ENCODE data around the gene CORO2B. TPM values are rescaled to one million over a fixed set of nuclear protein-coding genes. Genes with fewer than 3 reads are reported as not detected.

The CORO2B gene
- total and polyA plus RNA-seq, 5 donors, result 5.8 to 13.7 (median 11.1) TPM

GRCh38 chr15:68732451-68732850, 153.7 kb downstream of the CORO2B start:
- Histone ChIP-seq H3K4me1 (ENCODE audit: control insufficient read depth, insufficient read depth, low read length) (peaks cover 14% of the 10 kb centered on the region), H3K4me3 (ENCODE audit: low read length) (no peak overlapping the region), H3K27ac (ENCODE audit: low read length) (no peak overlapping the region), H3K9me3 (ENCODE audit: control insufficient read depth, low read length) (no peaks in the 10 kb centered on the region), H3K27me3 (ENCODE audit: control insufficient read depth, insufficient read depth) (no peaks in the 10 kb centered on the region)
- intact Hi-C loops (cut with DNase I), result loop anchor here in 2 of 4 donors (5.0 to 10.0 kb wide), 2 partner anchors 92 to 145 kb away; partner anchors contain the start of gene ANP32A (in 1 of the 2)
- DNase-seq (no peak), ATAC-seq (no peak)
- 98% methylated on average over 2 of the region's 2 CpGs for WGBS

DNA sequence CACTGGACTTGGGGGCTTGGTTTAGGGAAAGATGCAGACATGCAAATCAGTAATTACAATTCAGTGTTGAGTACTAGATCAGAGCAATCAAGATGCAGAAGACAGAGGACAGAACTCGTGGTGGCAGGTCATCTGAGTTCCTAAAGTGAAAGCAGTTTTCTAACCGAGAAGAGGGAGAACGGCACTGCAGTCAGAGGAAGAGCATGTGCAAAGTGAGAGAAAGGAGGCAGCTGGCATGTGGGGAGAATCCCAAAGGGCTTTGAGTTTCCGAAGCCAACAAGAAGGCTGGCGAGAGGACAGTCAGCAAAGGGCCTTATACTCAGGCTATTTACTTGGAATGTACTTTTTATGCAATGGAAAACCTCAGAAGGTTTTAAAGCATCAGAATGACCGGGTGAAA, 154.9 kb downstream of the CORO2B start:
- Histone ChIP-seq H3K9me3 (ENCODE audit: control insufficient read depth, low read length) (no peaks in the 10 kb centered on the region), H3K4me3 (ENCODE audit: low read length) (no peak overlapping the region), H3K4me1 (ENCODE audit: control insufficient read depth, insufficient read depth, low read length) (peaks cover 10% of the 10 kb centered on the region), H3K27me3 (ENCODE audit: control insufficient read depth, insufficient read depth) (no peaks in the 10 kb centered on the region), H3K27ac (ENCODE audit: low read length) (no peak overlapping the region)
- 13% methylated on average over 6 of the region's 6 CpGs for WGBS
- intact Hi-C loops (cut with DNase I), result loop anchor here in 2 of 4 donors (5.0 to 10.0 kb wide), 2 partner anchors 91 to 144 kb away; partner anchors contain the start of gene ANP32A (in 1 of the 2)
- ATAC-seq, result no peak
- no peak for DNase-seq

GRCh38 chr15:68734352-68734751, 155.6 kb downstream of the CORO2B start:
- H3K27ac ChIP-seq (ENCODE audit: low read length), result no peak overlapping the region
- no peaks in the 10 kb centered on the region for H3K27me3 ChIP-seq (ENCODE audit: control insufficient read depth, insufficient read depth)
- H3K4me3 ChIP-seq (ENCODE audit: low read length), result no peak overlapping the region
- intact Hi-C loops (cut with DNase I), result loop anchor here in 2 of 4 donors (5.0 to 10.0 kb wide), 2 partner anchors 90 to 143 kb away; partner anchors contain the start of gene ANP32A (in 1 of the 2)
- peaks cover 10% of the 10 kb centered on the region for H3K4me1 ChIP-seq (ENCODE audit: control insufficient read depth, insufficient read depth, low read length)
- ATAC-seq (no peak), DNase-seq (no peak)
- no peaks in the 10 kb centered on the region for H3K9me3 ChIP-seq (ENCODE audit: control insufficient read depth, low read length)

- Histone ChIP-seq H3K4me3 (ENCODE audit: low read length) (no peak overlapping the region), H3K27me3 (ENCODE audit: control insufficient read depth, insufficient read depth) (no peaks in the 10 kb centered on the region), H3K4me1 (ENCODE audit: control insufficient read depth, insufficient read depth, low read length) (peaks cover 10% of the 10 kb centered on the region), H3K9me3 (ENCODE audit: control insufficient read depth, low read length) (no peaks in the 10 kb centered on the region), H3K27ac (ENCODE audit: low read length) (no peak overlapping the region)
- DNase-seq, result no peak
- intact Hi-C loops (cut with DNase I), result loop anchor here in 2 of 4 donors (5.0 to 10.0 kb wide), 2 partner anchors 90 to 142 kb away; partner anchors contain the start of gene ANP32A (in 1 of the 2)
- ATAC-seq, result no peak
Measured at GRCh38 chr15:68734881-68735280, 156.1 kb downstream of the CORO2B start.

DNA sequence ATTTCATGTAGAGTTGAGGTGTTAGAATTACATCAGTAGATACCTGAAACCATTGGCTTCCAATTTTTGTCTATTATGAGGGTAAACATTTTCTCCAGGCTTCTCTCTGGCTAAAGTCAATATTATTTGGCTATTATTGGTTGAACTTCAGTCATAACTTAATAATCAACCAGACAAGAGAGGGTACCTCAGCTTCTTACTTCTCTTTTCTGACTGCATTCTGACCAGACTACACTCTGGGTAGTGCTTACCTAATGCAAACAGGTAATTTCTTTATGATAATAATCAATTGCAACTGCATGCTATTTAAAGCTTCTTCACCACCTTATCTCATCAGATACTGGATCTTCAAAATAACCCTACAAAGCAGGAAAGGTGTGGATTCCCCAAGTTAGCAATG, 156.8 kb downstream of the CORO2B start:
- no peak overlapping the region for H3K27ac ChIP-seq (ENCODE audit: low read length)
- DNase-seq (no peak), ATAC-seq (no peak)
- H3K9me3 ChIP-seq (ENCODE audit: control insufficient read depth, low read length), result no peaks in the 10 kb centered on the region
- H3K4me1 ChIP-seq (ENCODE audit: control insufficient read depth, insufficient read depth, low read length), result peaks cover 7% of the 10 kb centered on the region
- intact Hi-C loops (cut with DNase I), result loop anchor here in 1 of 4 donors (10.0 kb wide), 1 partner anchor 89 kb away; the partner anchor contains the start of gene ANP32A
- H3K4me3 ChIP-seq (ENCODE audit: low read length), result no peak overlapping the region
- no peaks in the 10 kb centered on the region for H3K27me3 ChIP-seq (ENCODE audit: control insufficient read depth, insufficient read depth)

DNA sequence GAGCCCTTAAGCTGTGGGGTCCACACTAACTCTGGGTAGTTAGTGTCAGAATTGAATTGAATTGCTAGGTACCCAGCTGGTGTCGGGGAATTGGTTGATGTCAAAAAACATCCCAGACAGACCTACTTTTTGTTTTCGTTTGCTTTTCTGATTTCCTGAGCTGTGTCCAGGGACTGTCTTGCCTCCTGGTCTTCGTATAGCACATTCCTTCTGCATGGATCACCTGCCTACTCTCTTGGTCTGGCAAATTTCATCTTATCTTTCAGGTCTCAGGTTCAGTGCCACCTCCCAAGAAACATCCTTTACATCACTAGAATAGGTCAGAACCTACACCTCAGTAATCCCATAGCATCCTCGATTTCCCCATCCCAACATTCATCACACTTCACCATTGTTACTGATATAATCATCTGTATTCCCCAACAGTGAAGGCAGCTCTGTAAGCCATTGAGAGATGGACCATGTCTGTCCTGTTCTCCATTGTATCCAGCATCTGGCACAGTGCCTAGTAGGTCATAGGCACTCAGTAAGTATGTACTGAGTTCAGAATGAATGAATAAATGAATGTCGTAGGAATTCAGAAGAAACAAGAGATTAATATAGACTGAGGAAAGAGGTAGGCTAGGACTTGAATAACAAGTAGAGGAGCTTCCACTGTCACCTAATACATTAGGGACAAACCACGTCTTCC, 160.7 kb downstream of the CORO2B start:
- intact Hi-C loops (cut with DNase I), result loop anchor here in 1 of 4 donors (10.0 kb wide), 1 partner anchor 85 kb away; the partner anchor contains the start of gene ANP32A
- Histone ChIP-seq H3K4me1 (ENCODE audit: control insufficient read depth, insufficient read depth, low read length) (no peaks in the 10 kb centered on the region), H3K4me3 (ENCODE audit: low read length) (no peak overlapping the region), H3K27me3 (ENCODE audit: control insufficient read depth, insufficient read depth) (no peaks in the 10 kb centered on the region), H3K27ac (ENCODE audit: low read length) (no peak overlapping the region), H3K9me3 (ENCODE audit: control insufficient read depth, low read length) (no peaks in the 10 kb centered on the region)
- WGBS, result 72% methylated on average over 6 of the region's 6 CpGs
- no peak for DNase-seq
- ATAC-seq, result no peak

DNA sequence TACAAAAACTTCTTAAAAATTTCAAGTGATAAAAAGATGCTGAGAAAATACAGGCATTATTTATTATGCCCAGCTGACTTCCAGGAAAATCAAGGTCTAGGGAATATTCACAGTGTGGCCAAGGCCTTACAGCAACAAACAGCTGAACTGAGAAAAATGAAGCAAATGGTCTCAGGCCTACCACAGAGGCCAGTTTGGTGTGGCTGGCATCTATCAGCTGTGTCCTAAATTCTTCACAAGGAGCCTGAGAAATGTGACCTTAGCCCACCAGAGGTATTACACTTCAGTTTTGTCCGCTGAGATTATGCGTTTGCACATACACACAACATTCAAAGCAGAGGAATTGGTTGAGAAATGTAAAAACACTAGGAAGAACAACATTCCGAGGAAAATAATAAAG, 164.5 kb downstream of the CORO2B start:
- no peak for DNase-seq
- intact Hi-C loops (cut with DNase I), result no loop called here
- 93% methylated on average over 3 of the region's 3 CpGs for WGBS

GRCh38 chr15:68749365-68749764, 170.6 kb downstream of the CORO2B start:
- ATAC-seq (no peak), DNase-seq (no peak)
- no peaks in the 10 kb centered on the region for H3K9me3 ChIP-seq (ENCODE audit: control insufficient read depth, low read length)
- 72% methylated on average over 7 of the region's 7 CpGs for WGBS
- H3K27ac ChIP-seq (ENCODE audit: low read length), result no peak overlapping the region
- no peaks in the 10 kb centered on the region for H3K4me1 ChIP-seq (ENCODE audit: control insufficient read depth, insufficient read depth, low read length)
- no peak overlapping the region for H3K4me3 ChIP-seq (ENCODE audit: low read length)
- H3K27me3 ChIP-seq (ENCODE audit: control insufficient read depth, insufficient read depth), result no peaks in the 10 kb centered on the region
- intact Hi-C loops (cut with DNase I), result no loop called here

More for the DNA sequence above, 164.5 kb downstream of the CORO2B start:
- Histone ChIP-seq H3K27me3 (ENCODE audit: control insufficient read depth, insufficient read depth) (no peaks in the 10 kb centered on the region), H3K4me1 (ENCODE audit: control insufficient read depth, insufficient read depth, low read length) (no peaks in the 10 kb centered on the region), H3K4me3 (ENCODE audit: low read length) (no peak overlapping the region), H3K9me3 (ENCODE audit: control insufficient read depth, low read length) (no peaks in the 10 kb centered on the region), H3K27ac (ENCODE audit: low read length) (no peak overlapping the region)
- ATAC-seq, result no peak

DNA sequence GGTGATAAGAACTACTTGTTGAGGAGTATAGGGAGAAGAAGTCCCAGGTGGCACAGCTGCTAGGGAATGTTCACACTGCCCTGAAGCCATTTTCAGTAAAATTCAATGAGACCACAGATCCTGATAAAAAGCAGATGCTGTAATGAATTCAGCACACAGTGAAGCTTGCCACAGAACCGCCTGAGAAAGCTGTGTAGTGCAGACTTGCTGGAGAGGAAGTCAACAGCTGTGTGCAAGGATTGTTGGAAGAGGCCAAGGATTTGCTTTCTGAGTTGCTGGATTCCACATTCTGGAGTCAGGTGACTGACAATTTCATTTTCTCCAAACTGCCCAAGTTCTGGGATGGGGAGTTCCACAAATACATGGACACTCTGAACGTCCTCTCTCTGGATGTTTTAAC, 171.0 kb downstream of the CORO2B start:
- no peak overlapping the region for H3K27ac ChIP-seq (ENCODE audit: low read length)
- 59% methylated on average over 2 of the region's 2 CpGs for WGBS
- H3K4me3 ChIP-seq (ENCODE audit: low read length), result no peak overlapping the region
- DNase-seq (no peak), ATAC-seq (peak in 1 of 2 donors; percentile 43)
- H3K27me3 ChIP-seq (ENCODE audit: control insufficient read depth, insufficient read depth), result no peaks in the 10 kb centered on the region
- H3K4me1 ChIP-seq (ENCODE audit: control insufficient read depth, insufficient read depth, low read length), result no peaks in the 10 kb centered on the region
- no peaks in the 10 kb centered on the region for H3K9me3 ChIP-seq (ENCODE audit: control insufficient read depth, low read length)
- intact Hi-C loops (cut with DNase I), result no loop called here

GRCh38 chr15:68751622-68752021, 172.8 kb downstream of the CORO2B start:
- no peak overlapping the region for H3K27ac ChIP-seq (ENCODE audit: low read length)
- DNase-seq, result no peak
- ATAC-seq, result no peak

GRCh38 chr15:68755731-68756130, 176.9 kb downstream of the CORO2B start:
- WGBS, result 39% methylated on average over 2 of the region's 2 CpGs
- Histone ChIP-seq H3K27ac (ENCODE audit: low read length) (no peak overlapping the region), H3K4me3 (ENCODE audit: low read length) (no peak overlapping the region), H3K9me3 (ENCODE audit: control insufficient read depth, low read length) (no peaks in the 10 kb centered on the region), H3K27me3 (ENCODE audit: control insufficient read depth, insufficient read depth) (no peaks in the 10 kb centered on the region), H3K4me1 (ENCODE audit: control insufficient read depth, insufficient read depth, low read length) (no peaks in the 10 kb centered on the region)
- DNase-seq, result no peak
- intact Hi-C loops (cut with DNase I), result no loop called here
- peak in 1 of 2 donors; percentile 61 for ATAC-seq

More at GRCh38 chr15:68751622-68752021, 172.8 kb downstream of the CORO2B start:
- intact Hi-C loops (cut with DNase I), result no loop called here
- no peaks in the 10 kb centered on the region for H3K27me3 ChIP-seq (ENCODE audit: control insufficient read depth, insufficient read depth)
- H3K4me3 ChIP-seq (ENCODE audit: low read length), result no peak overlapping the region
- no peaks in the 10 kb centered on the region for H3K9me3 ChIP-seq (ENCODE audit: control insufficient read depth, low read length)
- no peaks in the 10 kb centered on the region for H3K4me1 ChIP-seq (ENCODE audit: control insufficient read depth, insufficient read depth, low read length)

All from right cardiac atrium (tissue), 5 donors.